Naive thymus-derived CD8-positive, alpha-beta T cell (primary cell): Measurements from ENCODE around the gene ADAMTSL4. TPM values are rescaled to one million over a fixed set of nuclear protein-coding genes. Genes with fewer than 3 reads are reported as not detected.

Experiments
- ATAC-seq, 2 donors: fragments of 150-1000 bp; cut with Tn5 transposase in 1 of 2; sonication (Bioruptor Pico), chemical (Tn5 transposase) in 1 of 2; 1 replicate in 1 of 2; 2 replicates in 1 of 2; pipeline ENCODE4 v1.10.0; 2021; ENCODE audit warnings: mild to moderate bottlenecking in 2 of 2, moderate library complexity in 2 of 2
- POLR2A ChIA-PET: fragments of 350-600 bp; sonication (Branson Sonifier 250); formaldehyde crosslinking; loops from one replicate; lab custom pipeline; 2021; ENCODE audit warnings: antibody characterized with exemption; lab: Charles Lee
- DNase-seq, 10 donors: peaks; one replicate each; pipeline versions ENCODE4 v3.0.0 to v3.0.0-alpha.2; 2020 to 2022
- H3K27ac Mint-ChIP-seq, 10 donors: one replicate each; pipeline ENCODE4 v1.8.0; 2020 to 2022; ENCODE audit warnings: mild to moderate bottlenecking in 10 of 10, mixed read lengths in 10 of 10, moderate library complexity in 4 of 10, inconsistent platforms in 1 of 10
- H3K27me3 Mint-ChIP-seq, 5 donors: one replicate each; pipeline ENCODE4 v1.8.0; 2021 to 2022; ENCODE audit warnings: mixed read lengths in 5 of 5
- H3K36me3 Mint-ChIP-seq, 3 donors: one replicate each; pipeline ENCODE4 v1.8.0; 2020 to 2022; ENCODE audit warnings: mixed read lengths in 3 of 3, mild to moderate bottlenecking in 2 of 3, inconsistent platforms in 1 of 3
- H3K4me1 Mint-ChIP-seq, 4 donors: one replicate each; pipeline ENCODE4 v1.8.0; 2021 to 2022; ENCODE audit warnings: mixed read lengths in 4 of 4
- H3K4me3 Mint-ChIP-seq, 10 donors: one replicate each; pipeline ENCODE4 v1.8.0; 2020 to 2022; ENCODE audit warnings: mild to moderate bottlenecking in 10 of 10, mixed read lengths in 10 of 10, moderate library complexity in 6 of 10, inconsistent platforms in 1 of 10
- H3K9me3 Mint-ChIP-seq, 9 donors: one replicate each; pipeline ENCODE4 v1.8.0; 2020 to 2022; ENCODE audit warnings: mixed read lengths in 9 of 9, mild to moderate bottlenecking in 3 of 9, inconsistent platforms in 1 of 9, moderate library complexity in 1 of 9
- polyA plus RNA-seq, 3 donors: library from polyadenylated mRNA; unstranded; fragments of 300-500 nt; fragmentation: Illumina TruSeq; gene quantifications; one replicate each; pipeline ENCODE4 v1.2.3, GENCODE V29; 2021
- total RNA-seq, 8 experiments: library from RNA in 2 of 8; stranded (reverse) in 2 of 8; gene quantifications; one replicate each; pipeline ENCODE4 v1.2.3 and lab custom pipeline; 2021 to 2026

The ADAMTSL4 gene
- total and polyA plus RNA-seq, 5 experiments from 2014 or later, result 0.16 to 0.32 (median 0.29) TPM; not detected in 2

- peaks cover 9 to 27% (median 12%) of the 10 kb centered on the region in 5 donors for H3K27me3 Mint-ChIP-seq
- ATAC-seq, result peak in 1 of 2 donors; percentile 53
- peaks cover 7 to 30% (median 24%) of the 10 kb centered on the region in 4 donors for H3K4me1 Mint-ChIP-seq
- peak overlapping the region in 2 of 10 donors; percentile 53 to 77 for H3K27ac Mint-ChIP-seq
- peak overlapping the region in 4 of 10 donors; percentile 16 to 48 (median 32) for H3K4me3 Mint-ChIP-seq
- H3K36me3 Mint-ChIP-seq, result no peaks in the 10 kb centered on the region
- DNase-seq, result peak in 1 of 10 donors; percentile 16
- POLR2A ChIA-PET, result interaction anchor here (0.6 to 5.5 kb wide), 5 partner anchors 9 to 388 kb away, joined by 3 to 28 read pairs (median 5); partner anchors contain the start of gene ENSA
- H3K9me3 Mint-ChIP-seq, result no peaks in the 10 kb centered on the region
These were observed 2.0 kb downstream of the ADAMTSL4 start for GRCh38 chr1:150551051-150551783.

- POLR2A ChIA-PET, result interaction anchor here (1.2 kb wide), 1 partner anchor 77 kb away, joined by 3 read pairs; the partner anchor contains the start of gene ENSA
- ATAC-seq, result no peak
These were observed 2.5 kb downstream of the ADAMTSL4 start for GRCh38 chr1:150551784-150552127.

GRCh38 chr1:150552128-150552910 is 3.1 kb downstream of the ADAMTSL4 start:
- POLR2A ChIA-PET, result interaction anchor here (1.2 kb wide), 1 partner anchor 77 kb away, joined by 3 read pairs; the partner anchor contains the start of gene ENSA
- no peaks in the 10 kb centered on the region for H3K9me3 Mint-ChIP-seq
- H3K27me3 Mint-ChIP-seq, result peaks cover 5 to 18% (median 7%) of the 10 kb centered on the region in 5 donors
- H3K27ac Mint-ChIP-seq, result peak overlapping the region in 1 of 10 donors; percentile 40
- no peaks in the 10 kb centered on the region for H3K36me3 Mint-ChIP-seq
- no peak for ATAC-seq
- H3K4me1 Mint-ChIP-seq, result peaks cover 7 to 30% (median 24%) of the 10 kb centered on the region in 4 donors
- H3K4me3 Mint-ChIP-seq, result peak overlapping the region in 3 of 10 donors; percentile 18 to 56 (median 28)
- DNase-seq, result no peak

More at GRCh38 chr1:150551784-150552127, 2.5 kb downstream of the ADAMTSL4 start:
- peaks cover 7 to 30% (median 24%) of the 10 kb centered on the region in 4 donors for H3K4me1 Mint-ChIP-seq
- peaks cover 5 to 21% (median 9%) of the 10 kb centered on the region in 5 donors for H3K27me3 Mint-ChIP-seq
- H3K36me3 Mint-ChIP-seq, result no peaks in the 10 kb centered on the region
- peak overlapping the region in 1 of 10 donors; percentile 53 for H3K27ac Mint-ChIP-seq
- H3K9me3 Mint-ChIP-seq, result no peaks in the 10 kb centered on the region
- H3K4me3 Mint-ChIP-seq, result peak overlapping the region in 1 of 10 donors; percentile 48
- no peak for DNase-seq

- DNase-seq (no peak), ATAC-seq (no peak)
- H3K4me3 Mint-ChIP-seq, result peak overlapping the region in 3 of 10 donors; percentile 18 to 56 (median 28)
- POLR2A ChIA-PET, result interaction anchor here (1.0 kb wide), 1 partner anchor 75 kb away, joined by 3 read pairs; no protein-coding TSS in a partner anchor
- H3K9me3 Mint-ChIP-seq, result no peaks in the 10 kb centered on the region
- H3K4me1 Mint-ChIP-seq, result peaks cover 7 to 30% (median 24%) of the 10 kb centered on the region in 4 donors
- H3K27me3 Mint-ChIP-seq, result peaks cover 5 to 15% (median 7%) of the 10 kb centered on the region in 5 donors
- peak overlapping the region in 1 of 10 donors; percentile 40 for H3K27ac Mint-ChIP-seq
- no peaks in the 10 kb centered on the region for H3K36me3 Mint-ChIP-seq
These were observed 3.7 kb downstream of the ADAMTSL4 start for GRCh38 chr1:150552911-150553289.

GRCh38 chr1:150553392-150554085 is 4.3 kb downstream of the ADAMTSL4 start:
- Mint-ChIP-seq H3K9me3 (no peaks in the 10 kb centered on the region), H3K4me1 (peaks cover 7 to 28% (median 21%) of the 10 kb centered on the region in 4 donors), H3K27me3 (peaks cover 3 to 10% (median 5%) of the 10 kb centered on the region in 5 donors), H3K4me3 (no peak overlapping the region), H3K27ac (no peak overlapping the region), H3K36me3 (no peaks in the 10 kb centered on the region)
- ATAC-seq, result no peak
- POLR2A ChIA-PET, result interaction anchor here (0.8 to 1.6 kb wide), 3 partner anchors 68 to 76 kb away, joined by 3 to 5 read pairs (median 3); partner anchors contain the start of gene ENSA
- DNase-seq, result peak in 1 of 10 donors; percentile 60

GRCh38 chr1:150554086-150554452 is 4.9 kb downstream of the ADAMTSL4 start:
- ATAC-seq (no peak), DNase-seq (no peak)
- POLR2A ChIA-PET, result interaction anchor here (0.8 to 1.6 kb wide), 3 partner anchors 67 to 75 kb away, joined by 3 to 5 read pairs (median 3); partner anchors contain the start of gene ENSA
- Mint-ChIP-seq H3K27ac (no peak overlapping the region), H3K27me3 (peaks cover 2 to 10% (median 5%) of the 10 kb centered on the region in 5 donors), H3K9me3 (no peaks in the 10 kb centered on the region), H3K4me3 (no peak overlapping the region), H3K4me1 (peaks cover 7 to 28% (median 20%) of the 10 kb centered on the region in 4 donors), H3K36me3 (no peaks in the 10 kb centered on the region)

GRCh38 chr1:150555198-150555970 is 6.2 kb downstream of the ADAMTSL4 start:
- H3K27ac Mint-ChIP-seq, result peak overlapping the region in 1 of 10 donors; percentile 44
- ATAC-seq (no peak), DNase-seq (peak in 1 of 10 donors; percentile 49)
- H3K9me3 Mint-ChIP-seq, result no peaks in the 10 kb centered on the region
- H3K36me3 Mint-ChIP-seq, result no peaks in the 10 kb centered on the region
- POLR2A ChIA-PET, result interaction anchor here (0.6 to 16.2 kb wide), 2 partner anchors 22 to 444 kb away, joined by 3 to 1195 read pairs; partner anchors contain the start of gene MCL1
- H3K4me1 Mint-ChIP-seq, result peaks cover 6 to 29% (median 23%) of the 10 kb centered on the region in 4 donors
- no peak overlapping the region for H3K4me3 Mint-ChIP-seq
- H3K27me3 Mint-ChIP-seq, result peaks cover 0 to 2% (median 0%) of the 10 kb centered on the region in 5 donors

GRCh38 chr1:150555971-150556865 is 7.0 kb downstream of the ADAMTSL4 start:
- Mint-ChIP-seq H3K9me3 (no peaks in the 10 kb centered on the region), H3K4me1 (peaks cover 7 to 29% (median 25%) of the 10 kb centered on the region in 4 donors), H3K27ac (peak overlapping the region in 1 of 10 donors; percentile 47), H3K27me3 (peaks cover 0 to 1% (median 0%) of the 10 kb centered on the region in 5 donors), H3K36me3 (no peaks in the 10 kb centered on the region), H3K4me3 (no peak overlapping the region)
- POLR2A ChIA-PET, result interaction anchor here (0.7 to 16.2 kb wide), 4 partner anchors 22 to 73 kb away, joined by 3 to 1195 read pairs (median 102); partner anchors contain the start of genes ENSA and MCL1
- DNase-seq (peak in 1 of 10 donors; percentile 50), ATAC-seq (no peak)

GRCh38 chr1:150557065-150557600 is 7.9 kb downstream of the ADAMTSL4 start:
- Mint-ChIP-seq H3K4me1 (peaks cover 9 to 34% (median 22%) of the 10 kb centered on the region in 4 donors), H3K27ac (no peak overlapping the region), H3K4me3 (no peak overlapping the region), H3K9me3 (no peaks in the 10 kb centered on the region), H3K27me3 (peaks cover 0 to 1% (median 0%) of the 10 kb centered on the region in 5 donors), H3K36me3 (no peaks in the 10 kb centered on the region)
- POLR2A ChIA-PET, result interaction anchor here (0.7 to 16.2 kb wide), 3 partner anchors 21 to 71 kb away, joined by 3 to 1195 read pairs (median 198); partner anchors contain the start of gene MCL1
- DNase-seq (peak in 1 of 10 donors; percentile 54), ATAC-seq (no peak)

GRCh38 chr1:150557813-150558212 is 8.6 kb downstream of the ADAMTSL4 start:
- DNase-seq, result peak in 1 of 10 donors; percentile 59
- POLR2A ChIA-PET, result interaction anchor here (5.9 to 16.2 kb wide), 3 partner anchors 9 to 59 kb away, joined by 28 to 1195 read pairs (median 198); partner anchors contain the start of genes ADAMTSL4 and MCL1
- no peak for ATAC-seq
- Mint-ChIP-seq H3K27ac (no peak overlapping the region), H3K9me3 (no peaks in the 10 kb centered on the region), H3K27me3 (no peaks in the 10 kb centered on the region), H3K4me1 (peaks cover 12 to 36% (median 22%) of the 10 kb centered on the region in 4 donors), H3K36me3 (no peaks in the 10 kb centered on the region), H3K4me3 (no peak overlapping the region)
